Measurements from ENCODE around the gene NFATC4. TPM values are rescaled to one million over a fixed set of nuclear protein-coding genes. Genes with fewer than 3 reads are reported as not detected.

Gene NFATC4
- total and polyA plus RNA-seq, 8 donors = 3.3 to 97.9 (median 12.7) TPM

DNA sequence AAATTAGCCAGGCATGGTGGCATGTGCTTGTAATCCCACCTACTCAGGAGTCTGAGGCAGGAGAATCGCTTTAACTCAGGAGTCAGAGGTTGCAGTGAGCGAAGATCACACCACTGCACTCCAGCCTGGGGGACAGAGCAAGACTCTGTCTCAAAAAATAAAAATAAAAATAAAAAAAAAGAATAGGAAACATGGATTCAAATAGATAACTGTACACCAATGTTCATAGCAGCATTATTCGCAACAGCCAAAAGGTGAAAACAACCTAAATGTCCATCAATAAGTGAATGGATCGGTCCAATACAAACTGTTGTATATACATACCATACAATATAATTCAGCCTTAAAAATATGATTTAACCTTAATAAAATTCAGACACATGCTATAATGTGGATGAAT is 25.1 kb upstream of the NFATC4 start:
- H3K36me3 ChIP-seq = no peaks in the 10 kb centered on the region
- no peaks in the 10 kb centered on the region for H3K27me3 ChIP-seq
- ATAC-seq (no peak), DNase-seq (no peak), FAIRE-seq (no peak)
- 94 to 97% methylated on average over 4 of the region's 4 CpGs for WGBS, 2 donors
- H3K4me1 ChIP-seq = peaks cover 0 to 4% (median 0%) of the 10 kb centered on the region in 3 donors
- no peaks in the 10 kb centered on the region for H3K9me3 ChIP-seq
- H3K27ac ChIP-seq = no peak overlapping the region
- H3K4me3 ChIP-seq = no peak overlapping the region
- intact Hi-C loops (cut with DNase I) = no loop called here
- TF ChIP-seq, protein P1, sequence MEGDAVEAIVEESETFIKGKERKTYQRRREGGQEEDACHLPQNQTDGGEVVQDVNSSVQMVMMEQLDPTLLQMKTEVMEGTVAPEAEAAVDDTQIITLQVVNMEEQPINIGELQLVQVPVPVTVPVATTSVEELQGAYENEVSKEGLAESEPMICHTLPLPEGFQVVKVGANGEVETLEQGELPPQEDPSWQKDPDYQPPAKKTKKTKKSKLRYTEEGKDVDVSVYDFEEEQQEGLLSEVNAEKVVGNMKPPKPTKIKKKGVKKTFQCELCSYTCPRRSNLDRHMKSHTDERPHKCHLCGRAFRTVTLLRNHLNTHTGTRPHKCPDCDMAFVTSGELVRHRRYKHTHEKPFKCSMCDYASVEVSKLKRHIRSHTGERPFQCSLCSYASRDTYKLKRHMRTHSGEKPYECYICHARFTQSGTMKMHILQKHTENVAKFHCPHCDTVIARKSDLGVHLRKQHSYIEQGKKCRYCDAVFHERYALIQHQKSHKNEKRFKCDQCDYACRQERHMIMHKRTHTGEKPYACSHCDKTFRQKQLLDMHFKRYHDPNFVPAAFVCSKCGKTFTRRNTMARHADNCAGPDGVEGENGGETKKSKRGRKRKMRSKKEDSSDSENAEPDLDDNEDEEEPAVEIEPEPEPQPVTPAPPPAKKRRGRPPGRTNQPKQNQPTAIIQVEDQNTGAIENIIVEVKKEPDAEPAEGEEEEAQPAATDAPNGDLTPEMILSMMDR (IDR thresholded peaks at IDR 0.05) = no peak

DNA sequence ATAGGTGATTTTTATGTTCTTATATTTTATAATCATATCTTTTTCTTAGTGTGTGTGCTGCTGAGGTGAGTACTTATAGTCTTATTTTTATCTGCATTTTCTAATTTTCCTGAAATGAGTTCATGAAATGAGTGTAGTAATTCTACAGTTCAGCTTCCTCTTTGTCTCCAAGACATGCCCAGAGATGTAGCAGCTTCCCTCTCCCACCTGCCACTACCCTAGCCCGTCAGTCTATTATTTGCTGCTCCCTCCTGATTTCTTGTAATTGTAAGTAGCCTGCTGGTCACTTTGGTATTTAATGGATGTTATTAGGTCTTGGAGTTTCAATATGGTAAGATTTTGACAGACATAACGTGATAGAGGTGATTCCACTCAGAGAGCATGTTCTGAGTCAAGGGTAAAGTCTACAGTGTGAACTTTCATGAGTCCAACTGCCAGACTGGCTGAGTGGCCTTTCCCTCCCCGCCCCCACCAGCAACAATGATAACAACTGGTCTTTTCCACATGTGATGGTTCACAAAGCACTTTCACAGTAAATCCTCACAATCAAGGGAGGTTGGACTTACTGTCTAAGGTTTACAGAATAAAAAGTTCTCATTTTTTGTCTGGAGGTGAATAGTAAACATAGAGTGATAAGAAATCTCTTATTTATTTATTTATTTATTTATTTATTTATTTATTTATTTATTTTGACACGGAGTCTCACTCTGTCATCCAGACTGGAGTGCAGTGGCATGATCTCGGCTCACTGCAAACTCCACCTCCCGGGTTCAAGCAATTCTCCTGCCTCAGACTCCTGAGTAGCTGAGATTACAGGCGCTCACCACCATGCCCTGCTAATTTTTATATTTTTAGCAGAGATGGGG is 24.0 kb upstream of the NFATC4 start:
- intact Hi-C loops (cut with DNase I) = no loop called here
- TF ChIP-seq, protein P1 (IDR thresholded peaks at IDR 0.05) = no peak
- peaks cover 0 to 1% (median 0%) of the 10 kb centered on the region in 3 donors for H3K4me1 ChIP-seq
- H3K4me3 ChIP-seq = no peak overlapping the region
- no peaks in the 10 kb centered on the region for H3K27me3 ChIP-seq
- ATAC-seq (no peak), FAIRE-seq (no peak), DNase-seq (no peak)
- 53 to 55% methylated on average over 7 of the region's 7 CpGs for WGBS, 2 donors
- H3K27ac ChIP-seq = no peak overlapping the region
- H3K36me3 ChIP-seq = no peaks in the 10 kb centered on the region
- no peaks in the 10 kb centered on the region for H3K9me3 ChIP-seq

DNA sequence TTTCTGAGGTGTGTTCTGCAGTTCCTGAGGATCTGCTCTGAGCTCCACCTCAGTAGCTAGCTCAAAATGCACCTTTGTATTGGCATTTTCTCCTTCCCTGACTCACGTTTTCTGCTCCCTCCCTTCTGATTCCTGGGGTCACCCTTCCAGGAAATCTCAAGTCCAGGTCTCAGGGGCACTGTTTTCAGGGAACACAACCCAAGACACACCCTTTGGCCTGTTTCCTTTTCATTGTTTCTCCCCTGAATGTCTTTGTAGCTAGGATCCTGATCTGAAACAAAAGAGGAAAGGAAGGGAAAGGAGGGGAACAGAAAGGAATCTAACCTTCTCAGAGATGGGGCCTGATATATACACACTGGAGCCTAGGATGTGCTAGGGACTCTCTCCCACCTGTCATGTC is 20.9 kb upstream of the NFATC4 start:
- Histone ChIP-seq H3K4me1 (no peaks in the 10 kb centered on the region), H3K27me3 (no peaks in the 10 kb centered on the region), H3K4me3 (no peak overlapping the region), H3K27ac (no peak overlapping the region), H3K36me3 (no peaks in the 10 kb centered on the region), H3K9me3 (no peaks in the 10 kb centered on the region)
- 53 to 73% methylated on average over 1 of the region's 1 CpG for WGBS, 2 donors
- TF ChIP-seq, protein P1 (IDR thresholded peaks at IDR 0.05) = no peak
- DNase-seq (no peak), ATAC-seq (no peak), FAIRE-seq (no peak)
- intact Hi-C loops (cut with DNase I) = no loop called here

DNA sequence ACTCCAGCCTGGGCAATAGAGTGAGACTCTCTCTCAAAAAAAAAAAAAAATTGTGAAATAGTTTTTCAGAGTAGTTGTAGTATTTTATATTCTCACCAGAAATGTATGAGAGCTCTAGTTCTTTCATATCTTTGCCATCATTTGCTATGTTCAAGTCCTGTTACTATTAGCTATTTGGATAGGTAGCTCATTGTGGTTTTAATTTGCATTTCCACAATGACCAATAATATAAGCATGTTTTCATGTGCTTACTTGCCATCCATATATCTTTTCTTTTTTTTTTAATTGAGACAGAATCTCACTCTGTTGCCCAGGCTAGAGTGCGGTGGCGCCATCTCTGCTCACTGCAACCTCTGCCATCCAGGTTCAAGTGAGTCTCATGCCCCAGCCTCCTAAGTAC is 19.8 kb upstream of the NFATC4 start:
- Histone ChIP-seq H3K4me1 (no peaks in the 10 kb centered on the region), H3K27me3 (no peaks in the 10 kb centered on the region), H3K9me3 (no peaks in the 10 kb centered on the region), H3K36me3 (no peaks in the 10 kb centered on the region), H3K27ac (no peak overlapping the region), H3K4me3 (no peak overlapping the region)
- FAIRE-seq (no peak), DNase-seq (no peak), ATAC-seq (no peak)
- intact Hi-C loops (cut with DNase I) = no loop called here
- TF ChIP-seq, protein P1 (IDR thresholded peaks at IDR 0.05) = no peak
- WGBS, 2 donors = 93 to 95% methylated on average over 2 of the region's 2 CpGs

DNA sequence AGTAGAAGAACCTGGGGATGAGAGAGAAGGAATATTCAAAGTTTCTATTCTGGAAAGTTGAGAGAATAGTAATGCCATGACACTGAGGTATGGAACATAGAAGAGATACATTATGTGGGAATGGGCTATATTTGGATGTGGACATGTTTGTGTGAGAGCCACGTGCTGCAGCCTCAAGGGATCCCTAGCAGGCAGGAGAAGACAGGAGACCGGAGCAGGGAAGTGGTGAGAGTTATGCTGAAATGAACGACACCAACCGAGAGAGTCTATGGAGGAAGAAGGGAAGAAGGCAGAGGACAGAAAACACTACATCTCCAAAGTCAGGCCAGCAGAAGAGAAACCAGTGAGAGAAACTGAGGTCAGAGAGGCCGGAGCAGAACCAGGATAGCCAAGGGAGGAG is 18.2 kb upstream of the NFATC4 start:
- DNase-seq = no peak
- no peak for ATAC-seq
- intact Hi-C loops (cut with DNase I) = no loop called here
- no peak overlapping the region for H3K4me3 ChIP-seq
- FAIRE-seq = no peak
- TF ChIP-seq, protein P1 (IDR thresholded peaks at IDR 0.05) = no peak
- H3K4me1 ChIP-seq = no peaks in the 10 kb centered on the region
- WGBS, 2 donors = 67 to 79% methylated on average over 5 of the region's 5 CpGs
- H3K9me3 ChIP-seq = no peaks in the 10 kb centered on the region
- H3K27me3 ChIP-seq = no peaks in the 10 kb centered on the region
- no peak overlapping the region for H3K27ac ChIP-seq
- H3K36me3 ChIP-seq = no peaks in the 10 kb centered on the region

Measured in pancreas (tissue), 10 donors.